Right cardiac atrium (tissue), 5 donors: ENCODE measurements around the gene RYR1. TPM values are rescaled to one million over a fixed set of nuclear protein-coding genes. Genes with fewer than 3 reads are reported as not detected.

Experiments used
- polyA plus RNA-seq: library from polyadenylated mRNA; stranded (reverse); fragments of 200-250 nt; gene quantifications from one replicate; pipeline ENCODE4 v1.2.3, GENCODE V29; 2013
- total RNA-seq, 4 donors: library from RNA; stranded (reverse); fragmentation: NEBNext Ultra II Directional; extraction: Animal tissue kit (Norgen Biotek cat#: 25700); gene quantifications; one replicate each; pipeline ENCODE4 v1.2.1, GENCODE V29; 2021
- donor health status: healthy with polysubstance abuse.
- donor health status: DM: no; HTN: yes; CAD: no.
- donor health status: DM: no; HTN: no; CAD: no.
- donor health status: DM: no; HTN: yes; CAD: no; lungs with severe emphysema.
- donor health status: DM: yes; HTN: yes; CAD: no.

The RYR1 gene
- total and polyA plus RNA-seq, 5 donors, result 0.80 to 1.6 (median 1.1) TPM

Other genes starting within 250 kb of the RYR1 start
- gene DPF1, start 209.5 kb upstream of the RYR1 start, total RNA-seq, result under 1 TPM in 1 of 4 donors, not detected in 3; 0.36 TPM
- 0.09 TPM for gene DPF1, start 209.5 kb upstream of the RYR1 start, polyA plus RNA-seq
- gene PPP1R14A, start 177.3 kb upstream of the RYR1 start, total RNA-seq, result 10 to 100 TPM; 13.3 to 29.0 (median 21.7) TPM
- gene PPP1R14A, start 177.3 kb upstream of the RYR1 start, polyA plus RNA-seq, result 51.1 TPM
- gene SPINT2, start 169.1 kb upstream of the RYR1 start, total RNA-seq, result 10 to 100 TPM in 3 of 4 donors, 1 to 10 TPM in 1; 9.0 to 16.6 (median 12.2) TPM
- 5.7 TPM for gene SPINT2, start 169.1 kb upstream of the RYR1 start, polyA plus RNA-seq
- under 1 TPM in 2 of 4 donors, not detected in 2; 0.57 to 0.89 TPM for gene C19orf33, start 129.4 kb upstream of the RYR1 start, total RNA-seq
- 4.3 TPM for gene C19orf33, start 129.4 kb upstream of the RYR1 start, polyA plus RNA-seq
- 10 to 100 TPM; 15.9 to 24.4 (median 19.9) TPM for gene YIF1B, start 117.7 kb upstream of the RYR1 start, total RNA-seq
- 25.7 TPM for gene YIF1B, start 117.7 kb upstream of the RYR1 start, polyA plus RNA-seq
- gene KCNK6, start 113.8 kb upstream of the RYR1 start, total RNA-seq, result 1 to 10 TPM; 2.2 to 3.0 (median 2.8) TPM
- 2.4 TPM for gene KCNK6, start 113.8 kb upstream of the RYR1 start, polyA plus RNA-seq
- gene CATSPERG, start 97.9 kb upstream of the RYR1 start, total RNA-seq, result 1 to 10 TPM; 1.2 to 2.0 (median 1.6) TPM
- 1.4 TPM for gene CATSPERG, start 97.9 kb upstream of the RYR1 start, polyA plus RNA-seq
- 100 to 1,000 TPM; 223 to 311 (median 259) TPM for gene PSMD8, start 59.1 kb upstream of the RYR1 start, total RNA-seq
- 255 TPM for gene PSMD8, start 59.1 kb upstream of the RYR1 start, polyA plus RNA-seq
- 1 to 10 TPM in 1 of 4 donors, under 1 TPM in 3; 0.09 to 1.3 (median 0.63) TPM for gene GGN, start 45.7 kb upstream of the RYR1 start, total RNA-seq
- gene GGN, start 45.7 kb upstream of the RYR1 start, polyA plus RNA-seq, result 0.11 TPM
- gene SPRED3, start 45.0 kb upstream of the RYR1 start, total RNA-seq, result 1 to 10 TPM in 1 of 4 donors, under 1 TPM in 3; 0.26 to 2.3 (median 0.63) TPM
- 0.27 TPM for gene SPRED3, start 45.0 kb upstream of the RYR1 start, polyA plus RNA-seq
- gene FAM98C, start 30.6 kb upstream of the RYR1 start, total RNA-seq, result 10 to 100 TPM; 10.4 to 16.7 (median 13.6) TPM
- gene FAM98C, start 30.6 kb upstream of the RYR1 start, polyA plus RNA-seq, result 10.3 TPM
- gene RASGRP4, start 7.5 kb upstream of the RYR1 start, total RNA-seq, result 1 to 10 TPM; 1.3 to 3.2 (median 1.8) TPM
- 0.81 TPM for gene RASGRP4, start 7.5 kb upstream of the RYR1 start, polyA plus RNA-seq
- gene MAP4K1, start 184.3 kb downstream of the RYR1 start, total RNA-seq, result 1 to 10 TPM; 1.0 to 4.4 (median 3.0) TPM
- 0.88 TPM for gene MAP4K1, start 184.3 kb downstream of the RYR1 start, polyA plus RNA-seq
- 100 to 1,000 TPM; 477 to 576 (median 534) TPM for gene EIF3K, start 185.5 kb downstream of the RYR1 start, total RNA-seq
- gene EIF3K, start 185.5 kb downstream of the RYR1 start, polyA plus RNA-seq, result 829 TPM
- gene ACTN4, start 214.0 kb downstream of the RYR1 start, total RNA-seq, result 100 to 1,000 TPM; 116 to 226 (median 122) TPM
- 87.4 TPM for gene ACTN4, start 214.0 kb downstream of the RYR1 start, polyA plus RNA-seq